Superior temporal gyrus (tissue), 1 donor: ENCODE data around the gene STARD10.

Source experiments
- DNase-seq: peaks from one replicate; pipeline ENCODE4 v3.0.0-alpha.2; 2016; ENCODE audit errors: extremely low spot score

Gene STARD10

DNA sequence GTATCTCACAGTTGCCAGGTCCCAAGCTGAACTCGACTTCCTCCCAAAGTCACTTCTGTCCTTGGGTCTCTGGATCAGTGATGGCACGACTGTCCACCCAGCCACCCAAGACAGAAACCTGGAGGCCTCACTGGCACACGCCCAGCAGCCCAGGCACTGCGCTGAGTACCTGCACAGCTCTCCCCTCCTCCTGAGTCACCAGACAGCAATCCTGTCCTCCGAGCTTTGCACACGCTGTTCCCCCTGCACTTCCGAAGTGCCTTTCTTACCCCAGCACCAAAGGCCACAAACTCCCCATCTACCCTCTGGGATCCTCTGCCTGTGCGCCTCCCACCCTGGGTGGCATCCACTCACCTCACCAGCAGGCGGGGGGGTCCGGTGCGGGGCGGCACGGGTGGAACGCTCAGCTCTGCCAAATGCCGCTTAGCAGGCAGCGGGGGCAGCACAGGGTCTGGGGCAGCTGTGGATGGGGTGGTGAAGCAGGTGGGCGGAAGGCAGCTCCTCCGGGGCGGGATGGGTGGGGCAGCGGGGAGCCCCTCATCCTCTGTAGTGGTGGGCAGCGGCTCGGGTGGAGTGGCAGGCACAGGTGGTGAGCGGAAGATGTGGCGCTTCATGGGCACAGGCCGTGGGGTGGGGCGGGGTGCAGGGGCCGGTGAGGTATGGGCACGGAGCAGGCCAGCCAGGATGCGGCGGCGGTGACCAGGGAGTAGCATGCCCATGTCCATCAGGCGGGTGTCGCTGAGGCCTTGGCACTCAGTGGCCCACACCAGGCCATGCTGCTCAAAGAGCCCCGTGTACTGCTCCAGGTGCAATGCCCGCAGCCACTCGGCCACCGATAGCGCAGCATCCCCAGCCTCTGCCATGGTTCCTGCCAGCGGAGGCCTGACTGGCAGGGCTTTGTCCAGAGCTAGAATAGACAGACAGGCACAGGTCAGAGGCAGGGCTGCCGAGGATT is 67.3 kb downstream of the STARD10 start:
- no peak for DNase-seq

DNA sequence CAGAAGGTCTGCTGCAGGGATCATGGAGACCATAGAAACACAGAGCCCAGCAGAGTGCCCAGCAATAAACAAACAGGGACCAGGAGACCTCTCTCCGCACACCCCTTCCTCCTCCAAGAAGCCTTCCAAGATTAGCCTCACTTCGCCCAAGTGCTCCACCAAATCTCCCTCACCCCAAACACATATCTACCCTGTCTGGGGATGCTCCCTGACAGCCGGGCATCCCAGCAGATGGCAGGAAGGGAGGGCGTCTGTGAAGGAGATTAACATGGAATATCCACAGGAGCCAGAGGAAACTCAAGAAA is 68.2 kb downstream of the STARD10 start:
- DNase-seq = no peak

DNA sequence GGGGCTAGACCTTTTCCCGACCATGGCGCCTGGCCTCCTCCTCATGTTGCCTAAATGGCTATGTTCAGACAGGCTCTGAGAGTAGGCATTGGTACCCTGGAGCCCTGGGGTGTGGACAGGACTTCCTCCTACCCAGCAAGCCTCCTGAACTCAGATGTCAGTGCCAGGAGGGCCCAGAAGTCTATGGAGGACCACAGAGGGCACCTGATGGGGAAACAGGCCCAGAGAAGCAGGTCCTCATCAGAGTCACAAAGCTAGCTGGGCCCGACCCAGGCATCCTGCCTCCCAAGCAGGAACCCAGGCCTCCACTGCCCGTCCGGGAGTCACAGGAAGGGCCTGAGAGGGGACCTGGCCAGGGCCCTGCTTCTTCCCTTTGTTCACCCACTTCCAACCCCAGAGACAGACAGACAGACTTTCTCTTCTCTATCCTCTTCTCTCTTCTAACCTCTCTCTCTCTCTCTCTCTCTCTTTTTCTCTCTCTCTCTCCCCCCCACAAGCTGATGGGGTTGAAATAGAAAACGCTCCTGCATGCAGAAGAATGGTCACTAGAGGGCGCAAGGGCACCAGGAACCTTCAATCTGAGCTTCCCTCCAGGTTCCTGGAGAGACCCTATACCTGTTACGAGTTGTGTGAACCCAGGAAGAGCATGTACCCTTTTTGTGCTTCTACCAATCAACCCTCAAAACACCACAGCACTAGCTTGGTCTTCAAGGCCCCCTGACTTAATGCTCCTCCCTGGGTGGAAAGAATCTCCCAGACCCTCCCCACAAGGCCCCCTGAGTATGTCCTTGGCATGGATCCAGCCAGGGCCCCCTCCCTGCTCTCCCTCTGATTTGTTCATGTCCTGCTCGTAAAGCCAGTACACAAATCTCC is 68.8 kb downstream of the STARD10 start:
- DNase-seq = peak; percentile 96

GRCh38 chr11:72724021-72724551 is 69.8 kb downstream of the STARD10 start:
- DNase-seq = no peak

DNA sequence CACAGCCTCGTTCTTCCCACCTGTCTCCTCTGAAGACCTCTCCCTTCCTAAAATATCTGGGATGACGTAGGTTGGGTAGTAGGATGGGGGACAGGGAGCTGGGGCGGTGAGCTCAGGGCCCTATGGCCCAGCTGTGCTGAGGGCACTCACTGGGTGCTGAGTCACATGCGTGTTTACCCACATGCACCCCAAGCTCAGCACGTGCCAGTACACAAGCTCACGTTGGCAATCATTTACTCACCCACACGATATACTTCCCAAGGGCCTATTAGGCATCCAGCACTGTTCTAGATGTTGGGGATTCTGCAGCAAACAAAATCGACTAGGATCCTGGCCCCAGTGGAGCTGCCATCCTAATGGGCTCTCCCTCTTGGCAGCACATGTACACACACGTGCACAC is 70.3 kb downstream of the STARD10 start:
- no peak for DNase-seq

DNA sequence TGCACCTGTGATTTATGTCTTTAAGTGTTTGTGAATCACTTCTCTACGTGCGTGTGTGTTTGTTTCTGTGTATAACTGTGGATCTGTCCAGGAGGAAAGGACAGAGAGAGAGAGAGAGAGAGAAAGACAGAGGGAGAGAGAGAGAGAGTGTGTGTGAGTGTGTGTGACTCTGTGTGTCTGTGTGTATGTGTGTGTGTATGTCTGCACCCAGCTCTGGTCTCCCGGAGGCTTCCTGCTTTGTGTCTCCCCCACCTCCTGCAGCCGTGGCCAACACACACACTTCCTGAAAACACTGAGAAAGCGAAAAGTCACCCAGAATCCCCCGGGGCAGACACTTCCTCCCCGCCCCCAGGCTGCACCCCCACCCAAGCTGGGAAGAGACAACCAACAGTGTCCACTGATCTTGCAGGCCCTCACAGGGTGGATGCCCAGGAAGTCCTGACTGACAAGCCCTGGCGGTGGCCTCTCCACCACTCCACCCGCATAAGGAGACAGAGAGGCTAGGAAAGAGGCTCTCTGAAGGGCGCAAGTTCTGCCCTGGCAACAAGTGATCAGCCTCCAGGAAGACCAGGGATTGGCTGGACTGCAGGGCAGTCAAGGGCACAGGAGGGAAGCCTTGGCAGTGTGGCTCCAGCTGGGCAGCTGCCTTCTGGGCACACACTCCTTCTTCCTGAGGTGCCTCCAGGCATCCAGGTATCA is 71.6 kb downstream of the STARD10 start:
- peak; percentile 87 for DNase-seq

DNA sequence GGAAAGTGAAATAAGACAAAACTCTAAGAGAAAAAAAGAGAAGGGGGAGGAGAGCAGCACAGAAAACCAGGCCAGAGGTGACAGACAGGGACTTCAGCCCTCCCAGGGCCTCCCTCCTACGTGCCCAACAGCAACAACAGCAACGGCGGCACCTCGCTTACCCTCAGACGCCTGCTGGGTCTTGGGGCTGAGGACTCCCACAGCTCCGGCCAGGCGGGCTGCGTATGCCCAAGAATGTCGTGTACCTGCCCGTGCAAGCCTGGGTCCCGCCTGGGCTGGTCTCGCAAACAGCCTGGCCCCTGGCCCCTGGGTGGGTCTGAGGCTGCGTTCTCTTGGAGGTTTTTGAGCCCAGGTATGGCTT is 72.2 kb downstream of the STARD10 start:
- DNase-seq = no peak

DNA sequence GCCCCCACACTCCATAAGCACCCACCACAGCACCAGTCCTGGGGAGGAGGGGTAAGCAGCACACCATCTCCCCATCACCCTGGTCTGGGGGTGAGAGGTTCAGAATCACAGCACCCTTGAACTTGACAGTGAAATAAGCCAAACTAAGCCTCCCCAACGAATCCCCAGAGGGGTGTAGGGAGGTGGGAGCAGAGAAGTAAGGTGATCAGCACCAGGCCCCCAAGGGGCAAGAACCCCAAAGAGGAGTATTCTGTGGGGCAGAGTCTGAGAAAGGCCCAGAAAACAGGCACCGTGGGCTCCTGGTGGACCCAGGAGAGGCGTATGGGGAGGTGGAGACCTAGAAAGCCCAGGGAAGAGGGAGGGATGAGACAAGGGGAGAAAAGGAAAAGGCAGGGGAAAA is 72.6 kb downstream of the STARD10 start:
- DNase-seq = no peak

GRCh38 chr11:72720784-72721183 is 73.1 kb downstream of the STARD10 start:
- no peak for DNase-seq

DNA sequence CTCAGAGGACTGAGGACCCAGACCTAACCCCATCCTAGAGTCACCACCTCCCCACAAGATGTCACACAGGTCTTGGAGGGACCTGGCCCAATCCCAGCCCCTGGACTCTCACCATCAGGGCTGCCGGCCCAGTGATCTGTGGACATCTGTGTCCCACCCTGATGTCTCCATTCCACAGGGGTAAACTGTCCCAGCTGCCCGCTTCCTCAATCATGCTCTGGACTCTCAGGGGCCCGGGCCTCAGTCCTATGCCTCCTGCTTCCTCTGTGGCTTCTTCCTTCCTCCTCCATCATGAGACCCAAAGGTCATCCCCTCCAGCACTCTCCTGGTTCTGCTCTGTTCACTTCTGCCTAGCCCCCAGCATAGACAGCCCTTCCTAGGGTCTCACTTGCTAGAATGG is 73.8 kb downstream of the STARD10 start:
- no peak for DNase-seq

GRCh38 chr11:72719551-72719950 is 74.3 kb downstream of the STARD10 start:
- DNase-seq = no peak

DNA sequence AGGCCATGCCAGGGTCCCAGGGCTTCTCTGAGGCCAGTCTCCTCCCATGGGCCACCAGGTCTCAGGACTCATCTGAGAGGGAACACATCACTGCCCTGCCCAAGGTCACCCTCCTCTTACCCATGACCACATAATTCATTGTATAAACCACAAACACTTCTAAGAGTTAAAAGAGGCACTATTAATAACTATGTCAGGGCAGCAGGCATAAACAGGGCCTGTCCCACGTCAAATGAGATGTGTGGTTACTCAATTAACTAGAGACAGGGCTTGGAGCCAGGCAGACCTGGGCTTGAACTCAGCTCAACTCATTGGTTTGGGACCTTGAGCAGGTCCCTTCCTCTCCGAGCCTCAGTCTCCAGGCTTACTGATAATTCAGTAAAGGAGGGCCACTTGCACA is 74.7 kb downstream of the STARD10 start:
- DNase-seq = no peak

DNA sequence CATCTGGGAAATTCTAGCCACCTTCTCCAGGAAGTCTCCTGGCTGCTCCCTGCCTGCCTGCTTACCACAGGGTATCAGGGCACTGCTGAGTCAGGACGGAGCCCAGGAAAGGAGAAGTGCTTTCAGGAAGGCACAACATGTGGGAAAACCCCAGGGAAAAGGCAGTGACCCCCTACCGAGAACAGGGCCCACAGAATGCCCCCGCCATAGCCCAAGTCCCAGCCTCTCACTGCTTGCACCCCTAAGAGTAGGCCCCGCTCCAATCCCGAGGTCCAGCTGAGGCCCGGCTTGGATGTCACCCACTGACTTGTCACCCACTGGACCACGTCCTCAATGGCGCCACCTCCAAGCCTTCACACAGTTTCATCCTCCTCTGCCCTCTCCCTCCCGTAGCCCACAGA is 75.7 kb downstream of the STARD10 start:
- DNase-seq = no peak

DNA sequence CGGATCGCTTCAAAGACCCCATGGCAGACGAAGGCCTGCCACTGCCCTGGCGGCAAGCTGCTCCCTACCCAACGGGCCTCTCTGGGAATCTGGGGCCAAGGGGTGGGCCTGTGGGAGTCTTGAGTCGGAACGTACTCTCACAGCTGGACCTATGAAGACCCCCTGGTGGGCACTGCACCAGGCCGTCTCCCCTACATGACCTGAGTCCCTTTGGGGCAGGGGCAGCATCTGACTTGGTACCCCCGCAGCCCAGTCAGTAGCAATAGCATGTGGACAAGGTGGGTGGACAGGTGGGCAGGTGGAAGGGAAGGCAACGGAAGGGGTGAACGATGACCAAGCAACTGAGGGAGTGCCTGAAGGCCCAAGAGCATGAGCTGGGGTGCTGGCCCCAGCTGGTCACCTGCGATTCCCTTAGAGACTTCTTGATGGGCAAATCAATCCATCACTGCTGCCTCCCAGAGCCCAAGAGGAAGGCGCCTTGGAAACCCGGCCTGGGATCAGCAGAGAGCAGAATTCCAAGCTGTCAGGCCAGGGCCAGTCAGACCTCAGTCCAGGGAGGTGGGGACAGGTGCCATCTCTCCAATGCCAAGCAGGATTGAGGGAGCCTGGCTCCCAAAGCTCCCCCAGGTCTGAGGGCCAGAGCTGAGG is 76.9 kb downstream of the STARD10 start:
- no peak for DNase-seq

GRCh38 chr11:72716290-72716689 is 77.6 kb downstream of the STARD10 start:
- DNase-seq = peak; percentile 74

DNA sequence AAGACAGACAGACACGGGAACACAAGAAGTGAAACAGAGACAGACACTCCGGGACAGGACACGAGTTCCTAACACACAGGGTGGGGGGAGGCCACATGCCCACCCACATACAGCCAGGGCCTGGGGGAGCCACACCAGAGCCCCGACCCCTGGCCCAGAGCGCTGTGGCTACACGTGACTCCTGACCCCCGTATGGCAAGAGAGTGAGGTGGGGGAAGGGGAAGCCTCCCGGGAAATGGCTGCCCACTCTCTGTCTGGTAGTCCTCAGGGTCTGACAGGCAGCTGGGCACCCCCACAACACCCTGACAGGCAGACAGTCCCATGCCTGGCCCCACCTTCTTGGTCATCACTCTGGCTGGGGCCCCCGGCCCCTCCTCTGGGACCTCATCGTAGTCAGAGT is 81.0 kb downstream of the STARD10 start:
- DNase-seq = no peak

DNA sequence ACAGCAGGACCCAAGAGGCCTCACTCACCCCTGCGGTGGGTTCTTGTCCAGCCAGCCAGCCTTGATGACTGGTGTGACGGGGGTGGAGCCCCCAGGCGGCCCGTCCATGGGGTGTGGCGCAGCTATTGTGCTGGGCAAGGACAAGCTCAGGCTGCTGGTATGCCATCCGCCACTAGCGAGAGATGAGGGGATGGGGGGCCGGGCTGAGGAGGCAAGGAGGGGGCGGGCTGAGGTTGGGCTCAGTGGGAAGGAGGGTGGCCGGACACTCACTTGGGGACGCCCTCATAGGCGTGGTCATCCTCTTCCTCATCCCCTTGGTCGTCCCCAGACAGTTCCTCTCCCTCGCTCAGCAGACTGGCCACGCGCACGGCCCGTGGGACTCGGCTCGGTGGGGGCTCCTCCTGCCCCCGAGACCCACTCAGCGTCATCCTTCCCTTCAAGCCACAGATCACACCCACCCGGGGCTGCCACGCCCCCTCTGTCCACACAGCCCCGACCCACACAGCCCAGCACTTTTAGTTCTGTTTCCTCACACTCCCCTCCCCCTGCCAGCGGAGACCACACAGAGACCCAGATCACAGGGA is 81.6 kb downstream of the STARD10 start:
- no peak for DNase-seq

DNA sequence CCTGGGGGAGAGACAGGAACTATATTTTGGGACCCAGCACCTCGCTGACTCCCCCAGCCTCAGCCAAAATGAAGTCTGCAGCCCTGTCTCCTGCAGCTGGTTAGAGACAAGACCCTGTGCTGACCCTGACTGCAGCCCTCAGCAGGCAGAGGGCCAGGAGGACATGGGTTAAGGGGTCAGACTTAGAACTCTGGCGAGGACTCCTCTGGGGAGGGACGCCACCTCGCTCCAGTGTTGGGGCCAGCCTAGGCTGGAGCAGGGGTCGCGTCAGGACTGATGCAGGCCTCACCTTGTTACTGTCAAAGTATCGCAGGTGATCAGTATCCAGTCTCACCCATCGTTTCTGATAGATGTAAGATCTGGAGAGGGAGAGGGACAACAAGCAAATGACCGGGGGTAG is 82.7 kb downstream of the STARD10 start:
- DNase-seq = no peak

DNA sequence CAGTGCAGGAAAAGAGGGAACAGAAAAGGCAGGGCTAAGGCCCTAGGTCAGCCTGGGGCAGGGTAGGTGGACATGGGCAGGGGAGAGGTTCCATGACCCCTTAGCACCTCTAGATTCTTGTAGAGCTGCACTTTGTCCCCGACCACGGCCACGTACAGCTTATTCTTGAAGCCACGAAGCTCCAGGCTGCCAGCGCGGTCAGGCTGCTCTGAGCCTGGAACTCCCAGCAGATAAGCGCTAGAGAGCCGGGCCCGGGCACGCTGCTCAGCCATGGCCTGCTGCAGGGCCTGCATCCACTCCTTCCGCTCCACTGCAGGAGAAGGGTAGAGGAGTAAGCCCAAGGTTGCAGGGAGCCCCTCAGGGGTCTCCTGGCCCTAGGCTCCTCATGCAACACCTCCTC is 83.6 kb downstream of the STARD10 start:
- DNase-seq = no peak

DNA sequence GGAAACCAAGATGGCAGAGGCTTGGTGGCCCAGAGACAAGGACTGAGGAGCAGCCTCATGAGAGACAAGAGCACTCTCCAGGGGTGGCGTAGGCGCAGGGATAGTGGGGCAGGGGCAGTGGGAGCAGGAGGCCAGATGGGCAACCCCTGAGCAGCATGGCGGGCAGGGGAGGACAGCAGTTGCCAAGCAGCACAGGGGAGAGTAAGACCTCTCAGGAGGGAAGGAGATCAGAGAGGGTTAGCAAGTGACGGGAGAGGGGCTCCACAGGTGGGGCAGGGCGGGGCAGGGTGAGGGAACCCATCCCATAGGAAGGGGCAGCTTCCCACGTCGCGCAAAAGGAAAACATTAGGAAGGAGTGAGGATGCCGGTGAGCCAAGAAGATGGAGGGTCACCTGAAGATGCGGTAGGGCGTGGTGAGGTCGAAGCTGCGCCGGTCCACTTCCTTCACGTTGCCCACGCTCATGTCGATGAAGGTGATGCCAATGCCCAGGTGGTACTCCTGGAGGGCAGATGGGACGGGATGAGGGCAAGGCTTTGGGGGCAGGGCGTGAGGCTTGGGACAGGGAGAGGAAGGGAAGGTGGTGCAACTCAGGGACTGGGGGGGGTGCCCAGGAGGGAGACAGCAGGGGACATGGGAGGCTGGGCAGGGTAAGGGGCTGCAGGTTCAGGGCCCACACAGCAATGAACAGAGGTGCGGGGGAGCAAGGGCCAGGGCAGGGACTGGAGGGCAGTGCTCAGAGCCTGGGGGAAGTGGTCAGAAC is 84.2 kb downstream of the STARD10 start:
- DNase-seq = no peak

DNA sequence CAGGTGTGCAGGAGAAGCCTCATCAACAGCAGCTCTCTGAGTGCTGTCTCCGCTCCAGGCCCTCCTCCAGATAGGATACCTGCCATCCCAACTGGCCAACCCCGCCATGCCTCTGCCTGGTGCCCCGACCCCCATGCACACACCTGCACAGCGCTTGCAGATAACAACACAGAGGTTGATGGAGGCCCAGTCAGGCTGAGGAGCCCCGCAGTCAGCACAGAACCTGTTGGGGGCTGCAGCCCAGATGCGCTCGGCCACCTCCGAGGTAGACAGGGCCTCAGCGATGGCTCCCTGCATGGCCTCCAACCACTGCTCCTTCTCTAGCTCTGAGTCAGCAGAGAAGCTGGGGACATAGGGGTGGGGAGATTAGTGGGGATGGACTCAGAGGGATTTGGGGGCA is 86.8 kb downstream of the STARD10 start:
- DNase-seq = no peak
